ENCODE data around the gene ADAMTSL5. TPM values are rescaled to one million over a fixed set of nuclear protein-coding genes. Genes with fewer than 3 reads are reported as not detected.

The ADAMTSL5 gene
- total RNA-seq, 1 donor from 2014 or later = 0.83 TPM

DNA sequence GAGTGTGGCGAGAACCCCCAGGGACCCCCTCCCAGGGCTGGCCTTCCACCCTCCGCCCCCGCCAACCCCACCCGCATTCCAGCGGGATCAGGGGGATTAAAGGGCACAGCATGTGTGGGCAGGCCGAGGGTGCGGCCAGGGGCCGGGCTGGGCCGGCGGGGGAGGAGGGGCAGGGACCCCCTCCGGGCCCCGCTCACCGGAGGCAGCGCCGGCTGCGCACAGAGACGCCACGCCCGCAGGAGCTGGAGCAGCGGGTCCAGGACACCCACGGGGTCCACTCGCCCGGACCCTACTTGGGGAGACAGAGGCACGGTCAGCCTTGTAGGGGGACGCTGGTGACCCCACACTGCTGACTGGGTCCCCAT lies 2.4 kb downstream of the ADAMTSL5 start:
- DNase-seq = no peak
- peaks cover 9% of the 10 kb centered on the region for H3K27me3 Mint-ChIP-seq (ENCODE audit: unreplicated experiment)
- TF ChIP-seq, protein P1, sequence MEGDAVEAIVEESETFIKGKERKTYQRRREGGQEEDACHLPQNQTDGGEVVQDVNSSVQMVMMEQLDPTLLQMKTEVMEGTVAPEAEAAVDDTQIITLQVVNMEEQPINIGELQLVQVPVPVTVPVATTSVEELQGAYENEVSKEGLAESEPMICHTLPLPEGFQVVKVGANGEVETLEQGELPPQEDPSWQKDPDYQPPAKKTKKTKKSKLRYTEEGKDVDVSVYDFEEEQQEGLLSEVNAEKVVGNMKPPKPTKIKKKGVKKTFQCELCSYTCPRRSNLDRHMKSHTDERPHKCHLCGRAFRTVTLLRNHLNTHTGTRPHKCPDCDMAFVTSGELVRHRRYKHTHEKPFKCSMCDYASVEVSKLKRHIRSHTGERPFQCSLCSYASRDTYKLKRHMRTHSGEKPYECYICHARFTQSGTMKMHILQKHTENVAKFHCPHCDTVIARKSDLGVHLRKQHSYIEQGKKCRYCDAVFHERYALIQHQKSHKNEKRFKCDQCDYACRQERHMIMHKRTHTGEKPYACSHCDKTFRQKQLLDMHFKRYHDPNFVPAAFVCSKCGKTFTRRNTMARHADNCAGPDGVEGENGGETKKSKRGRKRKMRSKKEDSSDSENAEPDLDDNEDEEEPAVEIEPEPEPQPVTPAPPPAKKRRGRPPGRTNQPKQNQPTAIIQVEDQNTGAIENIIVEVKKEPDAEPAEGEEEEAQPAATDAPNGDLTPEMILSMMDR (IDR thresholded peaks at IDR 0.05; ENCODE audit: partially characterized antibody, unreplicated experiment) = no peak
- no peaks in the 10 kb centered on the region for H3K36me3 Mint-ChIP-seq (ENCODE audit: unreplicated experiment)
- H3K4me3 Mint-ChIP-seq (ENCODE audit: unreplicated experiment) = no peak overlapping the region
- H3K9me3 Mint-ChIP-seq (ENCODE audit: unreplicated experiment) = peaks cover 9% of the 10 kb centered on the region
- H3K27ac Mint-ChIP-seq (ENCODE audit: unreplicated experiment) = no peak overlapping the region
- H3K4me1 Mint-ChIP-seq (ENCODE audit: low read depth, unreplicated experiment) = no peaks in the 10 kb centered on the region

DNA sequence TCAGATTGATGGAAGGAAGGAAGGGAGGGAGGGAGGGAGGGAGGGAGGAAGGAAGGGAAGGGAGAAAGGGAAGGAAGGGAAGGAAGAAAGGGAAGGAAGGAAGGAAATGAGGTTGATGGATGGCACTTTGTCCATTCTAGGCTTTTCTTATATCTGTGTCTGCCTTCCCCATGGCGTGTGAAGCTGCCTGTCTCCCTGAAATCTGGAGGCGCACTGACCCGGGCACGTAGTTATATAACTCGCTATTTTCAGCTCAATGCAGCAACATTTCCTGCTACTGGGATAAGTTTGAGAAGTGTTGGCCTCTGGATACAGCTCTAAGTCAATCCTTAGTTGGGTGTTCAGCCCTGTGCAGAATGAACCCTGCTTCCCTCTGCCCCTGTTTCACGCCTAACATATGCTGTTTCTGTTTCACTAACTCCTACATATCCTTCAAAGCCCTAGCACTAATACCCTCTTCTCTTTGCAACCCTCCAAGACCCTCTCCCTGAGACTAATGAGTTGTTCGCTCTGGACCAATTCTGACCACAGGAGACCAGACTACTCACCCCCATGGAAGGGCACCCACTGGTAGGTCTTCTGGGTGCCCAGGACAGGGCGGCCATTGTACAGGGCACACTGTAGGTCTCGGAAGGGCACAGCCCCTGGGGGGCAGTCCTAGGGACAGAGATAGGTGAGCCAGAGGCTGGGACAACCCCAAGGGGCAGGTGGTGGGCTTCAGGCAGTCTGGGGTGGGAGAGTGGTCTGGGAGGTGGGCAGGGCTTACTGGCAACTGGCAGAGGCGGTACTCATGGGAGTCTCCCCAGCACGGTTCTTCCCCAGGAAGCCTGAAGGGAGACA lies 3.0 kb downstream of the ADAMTSL5 start:
- Mint-ChIP-seq H3K27me3 (ENCODE audit: unreplicated experiment) (peaks cover 13% of the 10 kb centered on the region), H3K27ac (ENCODE audit: unreplicated experiment) (no peak overlapping the region)

DNA sequence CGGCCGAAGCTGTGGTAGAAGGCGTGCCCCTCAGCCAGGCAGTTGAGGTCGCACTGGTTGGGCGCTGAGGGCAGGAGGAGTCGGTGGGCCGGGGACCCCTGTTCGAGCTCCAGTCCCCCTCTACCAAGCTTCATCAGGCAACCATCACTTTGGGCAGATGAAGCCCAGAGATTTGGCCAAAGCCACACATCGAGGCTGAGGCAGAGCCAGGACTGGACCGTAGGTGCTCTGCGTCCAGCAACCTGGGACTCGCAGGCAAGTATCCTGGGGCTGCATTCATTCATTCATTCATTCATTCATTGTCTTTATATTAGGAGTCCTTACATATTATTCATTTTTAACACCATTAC lies 4.3 kb downstream of the ADAMTSL5 start:
- H3K27ac Mint-ChIP-seq (ENCODE audit: unreplicated experiment) = no peak overlapping the region
- H3K9me3 Mint-ChIP-seq (ENCODE audit: unreplicated experiment) = peaks cover 13% of the 10 kb centered on the region
- no peaks in the 10 kb centered on the region for H3K36me3 Mint-ChIP-seq (ENCODE audit: unreplicated experiment)
- TF ChIP-seq, protein P1 (IDR thresholded peaks at IDR 0.05; ENCODE audit: partially characterized antibody, unreplicated experiment) = no peak
- H3K4me1 Mint-ChIP-seq (ENCODE audit: low read depth, unreplicated experiment) = no peaks in the 10 kb centered on the region
- H3K4me3 Mint-ChIP-seq (ENCODE audit: unreplicated experiment) = peak overlapping the region; percentile 71
- H3K27me3 Mint-ChIP-seq (ENCODE audit: unreplicated experiment) = peaks cover 17% of the 10 kb centered on the region
- no peak for DNase-seq

More for the DNA sequence above, 3.0 kb downstream of the ADAMTSL5 start:
- Mint-ChIP-seq H3K9me3 (ENCODE audit: unreplicated experiment) (peaks cover 13% of the 10 kb centered on the region), H3K4me1 (ENCODE audit: low read depth, unreplicated experiment) (no peaks in the 10 kb centered on the region), H3K36me3 (ENCODE audit: unreplicated experiment) (no peaks in the 10 kb centered on the region), H3K4me3 (ENCODE audit: unreplicated experiment) (peak overlapping the region; percentile 25)
- no peak for DNase-seq
- TF ChIP-seq, protein P1 (IDR thresholded peaks at IDR 0.05; ENCODE audit: partially characterized antibody, unreplicated experiment) = no peak

DNA sequence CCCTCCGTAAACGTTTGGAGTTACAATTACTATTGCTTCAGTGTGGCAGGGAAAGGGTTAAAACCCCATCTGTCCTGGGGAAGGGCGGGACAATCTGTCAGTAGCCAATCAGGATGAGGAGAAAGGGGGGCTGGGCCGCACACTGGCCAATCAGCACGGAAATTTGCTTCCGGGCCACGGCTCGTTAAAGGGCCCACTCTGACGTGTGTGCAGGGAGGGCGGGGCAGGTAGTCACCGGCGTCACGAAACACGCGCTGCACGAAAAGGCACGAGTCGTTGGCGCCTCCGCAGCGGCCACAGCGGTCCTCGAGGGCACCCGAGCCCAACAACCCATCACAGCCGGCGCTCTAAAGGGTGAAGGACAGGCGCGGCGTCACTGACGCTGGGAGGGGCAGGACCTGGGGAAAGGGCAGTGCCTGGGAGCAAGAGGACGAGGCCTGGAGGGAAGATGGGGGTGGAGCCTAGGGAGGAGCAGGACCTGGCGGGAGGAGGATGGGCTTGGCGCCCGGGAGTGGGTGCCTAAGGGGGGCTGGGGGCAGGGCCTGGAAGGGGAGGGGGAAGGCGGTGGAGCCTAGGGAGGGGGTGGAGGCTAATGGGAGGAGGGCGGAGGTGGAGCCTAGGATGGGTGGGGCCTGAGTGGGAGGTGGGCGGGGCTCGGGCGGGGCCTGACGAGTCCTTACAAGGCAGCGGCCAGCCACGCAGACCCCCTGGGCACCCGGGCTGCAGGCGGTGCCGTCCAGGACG lies 4.9 kb downstream of the ADAMTSL5 start:
- Mint-ChIP-seq H3K27me3 (ENCODE audit: unreplicated experiment) (peaks cover 20% of the 10 kb centered on the region), H3K27ac (ENCODE audit: unreplicated experiment) (peak overlapping the region; percentile 97), H3K4me1 (ENCODE audit: low read depth, unreplicated experiment) (no peaks in the 10 kb centered on the region), H3K9me3 (ENCODE audit: unreplicated experiment) (peaks cover 13% of the 10 kb centered on the region), H3K4me3 (ENCODE audit: unreplicated experiment) (peak overlapping the region; percentile 94), H3K36me3 (ENCODE audit: unreplicated experiment) (no peaks in the 10 kb centered on the region)
- peak; percentile 91 for DNase-seq
- TF ChIP-seq, protein P1 (IDR thresholded peaks at IDR 0.05; ENCODE audit: partially characterized antibody, unreplicated experiment) = no peak

DNA sequence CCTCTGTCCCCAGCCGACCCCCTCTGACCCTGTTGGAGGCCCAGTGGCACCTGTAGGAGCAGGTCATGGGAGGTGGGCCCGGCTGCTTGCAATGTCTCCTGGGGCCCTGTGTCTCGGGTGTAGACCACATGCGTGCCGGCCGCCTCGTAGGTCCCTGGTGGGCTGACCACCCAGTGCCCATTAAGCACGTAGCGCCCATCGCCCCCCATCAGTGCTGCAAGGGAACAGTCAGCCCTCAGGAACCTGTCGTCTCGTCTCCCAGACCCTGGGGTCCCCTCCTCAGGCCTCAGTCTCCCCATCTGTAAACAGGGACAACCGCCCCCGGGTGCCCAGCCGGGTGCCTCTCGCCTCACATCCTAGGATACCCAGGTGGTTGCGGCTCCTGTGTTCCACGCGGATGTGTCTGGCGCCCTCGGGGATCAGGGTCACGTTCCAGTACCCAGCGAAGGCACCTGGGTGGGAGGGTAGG lies 5.6 kb downstream of the ADAMTSL5 start:
- no peak overlapping the region for H3K4me3 Mint-ChIP-seq (ENCODE audit: unreplicated experiment)
- TF ChIP-seq, protein P1 (IDR thresholded peaks at IDR 0.05; ENCODE audit: partially characterized antibody, unreplicated experiment) = no peak
- H3K27me3 Mint-ChIP-seq (ENCODE audit: unreplicated experiment) = peaks cover 17% of the 10 kb centered on the region
- peak overlapping the region; percentile 97 for H3K27ac Mint-ChIP-seq (ENCODE audit: unreplicated experiment)
- H3K4me1 Mint-ChIP-seq (ENCODE audit: low read depth, unreplicated experiment) = no peaks in the 10 kb centered on the region
- H3K9me3 Mint-ChIP-seq (ENCODE audit: unreplicated experiment) = peaks cover 15% of the 10 kb centered on the region
- DNase-seq = no peak
- H3K36me3 Mint-ChIP-seq (ENCODE audit: unreplicated experiment) = no peaks in the 10 kb centered on the region

Measured in glutamatergic neuron (in vitro differentiated cells).